Keratinocyte (primary cell): ENCODE measurements around the gene ASPHD2.

Experiments used
- CTCF ChIP-seq, 3 experiments: IDR thresholded peaks in 1 of 3; conservative IDR thresholded peaks in 1 of 3; optimal IDR thresholded peaks in 1 of 3; 2 replicates in 2 of 3; 3 replicates in 1 of 3; pipeline versions ENCODE3 to v1.5.1; 2011; ENCODE audit warnings: low read length in 3 of 3, mild to moderate bottlenecking in 3 of 3, moderate library complexity in 2 of 3, control low read depth in 1 of 3, inconsistent platforms in 1 of 3; ENCODE audit not compliant: insufficient read depth in 2 of 3; ENCODE audit errors: extremely low read depth in 1 of 3
- EZH2 ChIP-seq: IDR thresholded peaks from one replicate; pipeline ENCODE4 v1.6.1; 2012; ENCODE audit warnings: inconsistent platforms, mild to moderate bottlenecking, low read length, moderate library complexity

GRCh38 chr22:26416670-26417276, 12.3 kb upstream of the ASPHD2 start:
- TF ChIP-seq CTCF (optimal IDR thresholded peaks at IDR 0.05 in 1 of 3, IDR thresholded peaks at IDR 0.05 in 1 of 3, conservative IDR thresholded peaks at IDR 0.05 in 1 of 3; ENCODE audit: extremely low read depth in 1 of 3, insufficient read depth in 2 of 3, low read length in 3 of 3), result no peak
- no peak for TF ChIP-seq EZH2
